ENCODE data around the gene RDH5.

RDH5 gene

DNA sequence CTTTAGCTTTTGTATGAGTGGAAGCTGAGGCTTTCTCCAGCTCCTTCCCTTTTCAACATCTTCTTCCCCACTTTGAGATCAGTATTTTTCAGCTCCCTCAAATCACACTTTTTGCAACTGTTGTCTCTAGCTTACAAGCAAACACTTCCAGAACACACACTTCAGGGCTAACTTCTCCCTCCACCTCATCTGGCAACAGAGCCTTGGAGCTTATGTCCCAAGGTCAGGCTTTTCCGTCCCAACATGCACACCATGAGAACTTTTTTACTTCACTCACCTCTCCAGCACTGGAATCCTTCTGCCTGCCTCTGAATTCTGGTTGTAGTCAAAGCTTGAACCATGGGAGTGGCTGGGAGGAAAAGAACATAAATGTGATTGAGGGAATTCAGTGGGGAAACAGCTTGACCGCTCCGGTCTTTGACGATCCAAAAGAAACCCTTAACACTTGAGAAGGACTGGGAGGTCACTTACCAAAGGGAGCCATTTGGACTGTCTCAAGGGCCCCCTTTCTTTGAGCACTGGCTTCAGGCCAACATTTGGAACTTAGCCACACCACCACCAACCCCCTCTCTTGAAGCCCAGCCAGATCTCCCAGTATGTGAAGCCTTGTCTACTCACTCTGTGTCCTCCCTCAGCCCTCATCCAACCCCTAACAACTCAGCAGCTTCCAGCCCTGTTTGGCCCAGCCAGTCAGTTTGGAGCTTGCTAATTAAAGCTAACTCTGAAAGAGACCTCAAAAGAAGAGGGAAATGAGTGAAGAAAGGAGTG, 8.2 kb upstream of the RDH5 start:
- H3K4me3 ChIP-seq (replicated peaks; ENCODE audit: low read depth, low read length), result no peak overlapping the region
- H3K27me3 ChIP-seq (replicated peaks; ENCODE audit: control insufficient read depth, insufficient read depth, low read length), result peaks cover 2% of the 10 kb centered on the region
- DNase-seq (ENCODE audit: extremely low read depth, insufficient read length), result no peak
- TF ChIP-seq, protein P1, sequence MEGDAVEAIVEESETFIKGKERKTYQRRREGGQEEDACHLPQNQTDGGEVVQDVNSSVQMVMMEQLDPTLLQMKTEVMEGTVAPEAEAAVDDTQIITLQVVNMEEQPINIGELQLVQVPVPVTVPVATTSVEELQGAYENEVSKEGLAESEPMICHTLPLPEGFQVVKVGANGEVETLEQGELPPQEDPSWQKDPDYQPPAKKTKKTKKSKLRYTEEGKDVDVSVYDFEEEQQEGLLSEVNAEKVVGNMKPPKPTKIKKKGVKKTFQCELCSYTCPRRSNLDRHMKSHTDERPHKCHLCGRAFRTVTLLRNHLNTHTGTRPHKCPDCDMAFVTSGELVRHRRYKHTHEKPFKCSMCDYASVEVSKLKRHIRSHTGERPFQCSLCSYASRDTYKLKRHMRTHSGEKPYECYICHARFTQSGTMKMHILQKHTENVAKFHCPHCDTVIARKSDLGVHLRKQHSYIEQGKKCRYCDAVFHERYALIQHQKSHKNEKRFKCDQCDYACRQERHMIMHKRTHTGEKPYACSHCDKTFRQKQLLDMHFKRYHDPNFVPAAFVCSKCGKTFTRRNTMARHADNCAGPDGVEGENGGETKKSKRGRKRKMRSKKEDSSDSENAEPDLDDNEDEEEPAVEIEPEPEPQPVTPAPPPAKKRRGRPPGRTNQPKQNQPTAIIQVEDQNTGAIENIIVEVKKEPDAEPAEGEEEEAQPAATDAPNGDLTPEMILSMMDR (IDR thresholded peaks at IDR 0.05; ENCODE audit: insufficient read depth, low read length, poor library complexity, severe bottlenecking), result no peak
- no peaks in the 10 kb centered on the region for H3K36me3 ChIP-seq (ENCODE audit: control insufficient read depth, insufficient read depth, low read length)

DNA sequence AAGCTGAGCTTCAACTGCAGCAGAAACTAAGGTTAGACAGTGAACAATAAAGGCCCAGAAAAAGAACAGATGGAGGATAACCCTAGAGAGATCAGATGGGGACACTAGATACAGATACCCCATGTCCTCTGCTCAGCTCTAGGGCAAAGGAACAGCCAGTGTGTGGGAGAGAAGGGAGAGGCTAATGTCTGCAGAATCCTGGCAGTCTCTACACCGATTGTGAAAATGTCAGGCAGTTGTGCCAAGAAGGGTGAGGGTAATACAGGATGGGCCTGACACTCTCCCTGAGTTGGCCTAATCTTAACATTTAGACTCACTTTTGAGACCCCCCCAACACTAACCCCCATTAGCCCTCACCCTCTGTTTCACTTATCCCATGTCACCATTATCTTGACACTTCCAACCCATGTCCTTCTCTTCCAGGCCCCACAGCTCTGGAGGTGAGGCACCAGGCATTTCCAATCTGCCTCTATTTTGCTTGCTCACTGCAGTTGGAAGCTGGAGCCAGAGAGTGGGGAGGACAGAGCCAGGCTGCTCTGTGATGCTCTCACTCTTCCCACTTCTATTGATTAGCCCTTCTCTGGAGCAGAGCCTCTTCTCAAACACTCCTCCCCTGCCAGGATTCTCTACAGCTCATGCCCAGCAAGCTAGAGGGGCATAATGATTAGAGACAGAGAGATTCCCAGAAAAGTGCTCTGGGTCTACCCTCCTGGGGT, 7.3 kb upstream of the RDH5 start:
- no peaks in the 10 kb centered on the region for H3K36me3 ChIP-seq (ENCODE audit: control insufficient read depth, insufficient read depth, low read length)
- TF ChIP-seq, protein P1 (IDR thresholded peaks at IDR 0.05; ENCODE audit: insufficient read depth, low read length, poor library complexity, severe bottlenecking), result no peak
- H3K27me3 ChIP-seq (replicated peaks; ENCODE audit: control insufficient read depth, insufficient read depth, low read length), result no peaks in the 10 kb centered on the region; the same call in 1 of the 2 replicates
- no peak for DNase-seq (ENCODE audit: extremely low read depth, insufficient read length)
- no peak overlapping the region for H3K4me3 ChIP-seq (replicated peaks; ENCODE audit: low read depth, low read length)

DNA sequence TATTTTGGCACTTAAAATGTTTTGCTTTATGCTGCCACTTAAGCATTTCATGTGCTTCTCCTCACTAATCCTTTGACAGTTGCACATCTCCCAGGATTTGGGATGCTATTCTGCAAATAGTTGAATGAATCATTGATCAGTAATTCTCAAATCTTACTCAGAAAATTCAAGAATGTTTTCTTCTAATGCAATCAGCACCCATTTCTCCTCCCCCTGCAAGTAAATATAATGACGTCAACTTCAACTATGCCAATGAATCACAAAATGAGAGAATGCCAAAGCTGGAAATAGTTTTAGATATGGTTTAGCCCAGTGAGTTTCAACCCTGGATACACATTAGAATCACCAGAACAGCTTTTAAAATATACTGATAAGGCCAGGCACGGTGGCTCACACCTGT, 6.5 kb upstream of the RDH5 start:
- TF ChIP-seq, protein P1 (IDR thresholded peaks at IDR 0.05; ENCODE audit: insufficient read depth, low read length, poor library complexity, severe bottlenecking), result no peak
- Histone ChIP-seq H3K27me3 (replicated peaks; ENCODE audit: control insufficient read depth, insufficient read depth, low read length) (no peaks in the 10 kb centered on the region; the same call in 1 of the 2 replicates), H3K4me3 (replicated peaks; ENCODE audit: low read depth, low read length) (no peak overlapping the region), H3K36me3 (ENCODE audit: control insufficient read depth, insufficient read depth, low read length) (no peaks in the 10 kb centered on the region)
- no peak for DNase-seq (ENCODE audit: extremely low read depth, insufficient read length)

DNA sequence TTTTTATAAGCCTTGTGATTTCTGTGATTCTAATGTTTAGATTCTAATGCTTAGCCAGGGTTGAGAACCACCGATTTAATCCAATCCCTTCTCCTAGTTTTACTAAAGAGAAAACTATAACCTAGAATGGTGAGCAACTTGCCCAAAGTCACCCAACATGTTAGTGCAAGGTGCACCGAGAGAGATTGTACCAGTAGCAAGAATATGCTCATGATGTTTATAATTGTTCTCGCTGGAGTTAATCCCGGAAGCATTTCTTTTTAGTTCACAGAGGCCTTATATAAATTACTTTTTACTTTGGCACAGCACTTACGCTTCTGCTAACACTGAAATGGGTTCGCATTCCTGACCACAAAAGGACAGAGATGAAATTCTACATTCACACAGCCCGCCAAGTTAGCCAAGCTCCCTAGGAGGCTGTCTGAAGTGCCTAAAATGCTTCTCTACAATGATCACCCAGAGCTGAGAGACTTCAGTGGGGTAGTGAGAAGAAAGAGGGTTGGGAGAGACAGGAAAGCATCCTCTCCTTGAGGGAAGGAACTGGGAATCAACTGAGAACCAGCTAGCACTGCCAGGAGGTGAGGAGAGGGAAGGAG, 4.9 kb upstream of the RDH5 start:
- no peak for DNase-seq (ENCODE audit: extremely low read depth, insufficient read length)
- no peaks in the 10 kb centered on the region; the same call in 1 of the 2 replicates for H3K27me3 ChIP-seq (replicated peaks; ENCODE audit: control insufficient read depth, insufficient read depth, low read length)
- H3K36me3 ChIP-seq (ENCODE audit: control insufficient read depth, insufficient read depth, low read length), result no peaks in the 10 kb centered on the region
- TF ChIP-seq, protein P1 (IDR thresholded peaks at IDR 0.05; ENCODE audit: insufficient read depth, low read length, poor library complexity, severe bottlenecking), result no peak
- peak overlapping the region; percentile 88 for H3K4me3 ChIP-seq (replicated peaks; ENCODE audit: low read depth, low read length)

DNA sequence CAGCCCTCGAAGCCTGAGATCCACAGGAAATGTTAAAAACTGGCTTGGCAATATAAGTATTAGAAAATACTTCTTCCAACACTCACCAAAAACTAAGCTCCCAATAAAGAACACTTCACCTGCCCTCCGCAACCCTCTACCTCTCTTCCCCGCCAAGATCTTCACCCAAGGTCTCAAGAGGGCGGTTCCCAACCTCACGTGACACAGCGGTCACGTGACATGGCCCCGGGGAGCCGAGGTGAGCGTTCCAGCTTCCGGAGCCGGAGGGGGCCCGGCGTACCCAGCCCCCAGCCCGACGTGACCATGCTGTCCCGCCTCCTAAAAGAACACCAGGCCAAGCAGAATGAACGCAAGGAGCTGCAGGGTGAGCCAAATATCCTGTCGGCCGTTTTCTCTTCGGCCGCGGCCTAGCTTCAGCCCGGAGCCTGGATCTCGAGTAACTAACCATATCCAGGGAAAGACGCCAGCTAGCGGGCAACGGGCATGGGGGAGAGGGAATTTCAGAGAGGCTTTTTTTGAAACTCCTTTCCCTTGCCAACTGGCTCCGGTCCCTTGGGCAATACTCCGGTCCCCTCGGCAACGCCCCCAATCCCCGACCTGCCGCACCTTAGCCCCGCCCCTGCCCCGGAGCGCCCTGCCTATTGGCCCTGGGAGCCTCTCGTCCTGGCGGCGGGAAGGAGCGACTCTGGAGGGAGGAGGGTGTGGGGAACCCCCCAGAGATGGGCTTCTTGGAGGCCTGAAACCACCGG, 4.2 kb upstream of the RDH5 start, which contains the start of gene BLOC1S1:
BLOC1S1 (plus strand) TSS at position 214 of the 749 bp plus-strand sequence; CDS start at position 220, 6 bp downstream.
- Histone ChIP-seq H3K36me3 (ENCODE audit: control insufficient read depth, insufficient read depth, low read length) (no peaks in the 10 kb centered on the region), H3K27me3 (replicated peaks; ENCODE audit: control insufficient read depth, insufficient read depth, low read length) (no peaks in the 10 kb centered on the region; the same call in 1 of the 2 replicates)
- TF ChIP-seq, protein P1 (IDR thresholded peaks at IDR 0.05; ENCODE audit: insufficient read depth, low read length, poor library complexity, severe bottlenecking), result no peak

More for the DNA sequence above, 4.2 kb upstream of the RDH5 start, which contains the start of gene BLOC1S1:
- peak; percentile 90 for DNase-seq (ENCODE audit: extremely low read depth, insufficient read length)
- H3K4me3 ChIP-seq (replicated peaks; ENCODE audit: low read depth, low read length), result peak within 1 kb of the TSS; percentile 88

All from GM06990 (cell line).